HepG2 (cell line): ENCODE measurements around the gene HDAC5. TPM values are rescaled to one million over a fixed set of nuclear protein-coding genes. Genes with fewer than 3 reads are reported as not detected.

Source experiments
- AKAP8 ChIP-seq: sonication (generic); formaldehyde crosslinking; IDR thresholded peaks from 2 replicates; pipeline ENCODE4 v1.5.1; 2020; ENCODE audit warnings: mild to moderate bottlenecking, missing genetic modification reagents
- ATF2 ChIP-seq: sonication (generic); formaldehyde crosslinking; IDR thresholded peaks from 2 replicates; pipeline ENCODE4 v1.4.0; 2020; ENCODE audit warnings: missing genetic modification reagents
- ATF7-NPFF ChIP-seq: sonication (generic); formaldehyde crosslinking; IDR thresholded peaks from 2 replicates; pipeline ENCODE4 v1.8.1; 2023; ENCODE audit warnings: mild to moderate bottlenecking, low read depth, missing genetic modification reagents, moderate library complexity
- HMGXB3 ChIP-seq: sonication (generic); formaldehyde crosslinking; IDR thresholded peaks from 2 replicates; pipeline ENCODE4 v1.4.0; 2020; ENCODE audit warnings: missing genetic modification reagents, borderline replicate concordance
- KDM4B ChIP-seq: sonication (generic); formaldehyde crosslinking; IDR thresholded peaks from 2 replicates; pipeline ENCODE4 v1.4.0; 2020; ENCODE audit warnings: missing genetic modification reagents
- NR3C1 ChIP-seq: sonication (generic); formaldehyde crosslinking; IDR thresholded peaks from 2 replicates; pipeline ENCODE4 v1.4.0; 2020; ENCODE audit warnings: missing genetic modification reagents
- PAWR ChIP-seq: sonication (generic); formaldehyde crosslinking; IDR thresholded peaks from 2 replicates; pipeline ENCODE4 v1.4.0; 2020; ENCODE audit warnings: missing genetic modification reagents, mild to moderate bottlenecking, borderline replicate concordance
- PCBP1 ChIP-seq: fragments of 200-400 bp; formaldehyde crosslinking; IDR thresholded peaks from 2 replicates; pipeline ENCODE4 v1.6.1; 2017; ENCODE audit warnings: mild to moderate bottlenecking, low read depth, low read length, borderline replicate concordance
- SMYD3 ChIP-seq: sonication (generic); formaldehyde crosslinking; IDR thresholded peaks from 2 replicates; pipeline ENCODE4 v1.8.1; 2023; ENCODE audit warnings: mild to moderate bottlenecking, missing genetic modification reagents
- SSRP1 ChIP-seq: IDR thresholded peaks from 2 replicates; pipeline ENCODE4 v1.6.1; 2016; ENCODE audit warnings: control low read depth
- ZNF10 ChIP-seq: sonication (generic); formaldehyde crosslinking; IDR thresholded peaks from 2 replicates; pipeline ENCODE4 v1.4.0; 2020; ENCODE audit warnings: mild to moderate bottlenecking, low read depth, missing genetic modification reagents, borderline replicate concordance
- ZNF274 ChIP-seq: sonication (generic); formaldehyde crosslinking; IDR thresholded peaks from 2 replicates; pipeline ENCODE4 v1.5.1; 2020; ENCODE audit warnings: mild to moderate bottlenecking, missing genetic modification reagents
- ZNF331 ChIP-seq: sonication (generic); formaldehyde crosslinking; IDR thresholded peaks from 2 replicates; pipeline ENCODE4 v1.4.0; 2020; ENCODE audit warnings: missing genetic modification reagents
- ZNF383 ChIP-seq: sonication (generic); formaldehyde crosslinking; IDR thresholded peaks from 2 replicates; pipeline ENCODE4 v1.4.0; 2020; ENCODE audit warnings: missing genetic modification reagents, mild to moderate bottlenecking, borderline replicate concordance
- ZNF432 ChIP-seq: sonication (generic); formaldehyde crosslinking; IDR thresholded peaks from 2 replicates; pipeline ENCODE4 v1.5.0; 2020; ENCODE audit warnings: missing genetic modification reagents, mild to moderate bottlenecking, borderline replicate concordance
- ZNF558 ChIP-seq: sonication (generic); formaldehyde crosslinking; IDR thresholded peaks from 2 replicates; pipeline ENCODE4 v1.9.0; 2022; ENCODE audit warnings: mild to moderate bottlenecking, missing genetic modification reagents, borderline replicate concordance
- ZNF678 ChIP-seq: sonication (generic); formaldehyde crosslinking; IDR thresholded peaks from 2 replicates; pipeline ENCODE4 v1.4.0; 2020; ENCODE audit warnings: mild to moderate bottlenecking, missing genetic modification reagents
- polyA plus RNA-seq, 8 experiments: library from polyadenylated mRNA; depleted of rRNA in 3 of 8; stranded (reverse) in 7 of 8; unstranded in 1 of 8; fragments of >200 nt; fragmentation: Illumina TruSeq in 4 of 8; extraction: Trizol in 4 of 8; gene quantifications; 2 replicates each; pipeline versions ENCODE4 v1.2.1 to v1.2.3, GENCODE V29; 2011 to 2016; ENCODE audit warnings: low read depth in 4 of 8, missing spikeins in 1 of 8, mixed read lengths in 1 of 8; ENCODE audit not compliant: insufficient read depth in 1 of 8
- total RNA-seq, 5 experiments: library from RNA; depleted of rRNA; stranded (reverse); fragments of >200 nt; fragmentation: Illumina TruSeq; extraction: Trizol; gene quantifications; 2 replicates each; pipeline ENCODE4 v1.2.3, GENCODE V29; 2016; ENCODE audit warnings: low read depth in 1 of 5
- TF ChIP-seq, protein P1 (sequence below), 2 experiments: fragments of 450-650 bp in 1 of 2; sonication (generic) in 1 of 2; formaldehyde crosslinking; IDR thresholded peaks; 2 replicates each; pipeline versions ENCODE4 v1.5.0 to v1.8.0; 2020 to 2022; ENCODE audit warnings: mild to moderate bottlenecking in 1 of 2, missing genetic modification reagents in 1 of 2
- TF ChIP-seq, protein P2 (sequence below): sonication (generic); formaldehyde crosslinking; IDR thresholded peaks from 2 replicates; pipeline ENCODE4 v1.8.0; 2022; ENCODE audit warnings: missing genetic modification reagents, mild to moderate bottlenecking, inconsistent platforms, borderline replicate concordance
- TF ChIP-seq, protein P3 (sequence below): sonication (generic); formaldehyde crosslinking; IDR thresholded peaks from 2 replicates; pipeline ENCODE4 v1.8.0; 2022; ENCODE audit warnings: mild to moderate bottlenecking, missing genetic modification reagents, moderate library complexity

Gene HDAC5
- total and polyA plus RNA-seq, 2 of the 13 experiments (the other 11 are each of a cell fraction or from before 2014, with no cell fraction given): 46.4 to 85.4 TPM

- TF ChIP-seq ZNF558 (CRISPR knock-in tag) (no peak; the same call in 1 of the 2 replicates), SSRP1 (peak; percentile 30; the same call in 1 of the 2 replicates), PAWR (no peak), NR3C1 (CRISPR knock-in tag) (no peak), KDM4B (CRISPR knock-in tag) (no peak; the same call in none of the 2 replicates), ZNF10 (CRISPR knock-in tag) (0 out of 2 replicates have a peak, but pooled peaks have one; percentile 68), ATF7-NPFF (peak; percentile 97), SMYD3 (CRISPR knock-in tag) (peak; percentile 80), HMGXB3 (peak; percentile 91), ZNF678 (CRISPR knock-in tag) (peak; percentile 93; the same call in 1 of the 2 replicates), ATF2 (peak; percentile 96), ZNF274 (peak; percentile 93), ZNF383 (no peak), ZNF432 (CRISPR knock-in tag) (no peak), PCBP1 (peak; percentile 72; the same call in 1 of the 2 replicates), AKAP8 (CRISPR knock-in tag) (peak; percentile 94), ZNF331 (CRISPR knock-in tag) (peak; percentile 95)
- TF ChIP-seq, protein P1, sequence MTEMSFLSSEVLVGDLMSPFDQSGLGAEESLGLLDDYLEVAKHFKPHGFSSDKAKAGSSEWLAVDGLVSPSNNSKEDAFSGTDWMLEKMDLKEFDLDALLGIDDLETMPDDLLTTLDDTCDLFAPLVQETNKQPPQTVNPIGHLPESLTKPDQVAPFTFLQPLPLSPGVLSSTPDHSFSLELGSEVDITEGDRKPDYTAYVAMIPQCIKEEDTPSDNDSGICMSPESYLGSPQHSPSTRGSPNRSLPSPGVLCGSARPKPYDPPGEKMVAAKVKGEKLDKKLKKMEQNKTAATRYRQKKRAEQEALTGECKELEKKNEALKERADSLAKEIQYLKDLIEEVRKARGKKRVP (CRISPR knock-in tag; IDR thresholded peaks at IDR 0.05): peak in 1 of 2 experiments; percentile 89; a peak in 2 of 4 replicates
- TF ChIP-seq, protein P2, sequence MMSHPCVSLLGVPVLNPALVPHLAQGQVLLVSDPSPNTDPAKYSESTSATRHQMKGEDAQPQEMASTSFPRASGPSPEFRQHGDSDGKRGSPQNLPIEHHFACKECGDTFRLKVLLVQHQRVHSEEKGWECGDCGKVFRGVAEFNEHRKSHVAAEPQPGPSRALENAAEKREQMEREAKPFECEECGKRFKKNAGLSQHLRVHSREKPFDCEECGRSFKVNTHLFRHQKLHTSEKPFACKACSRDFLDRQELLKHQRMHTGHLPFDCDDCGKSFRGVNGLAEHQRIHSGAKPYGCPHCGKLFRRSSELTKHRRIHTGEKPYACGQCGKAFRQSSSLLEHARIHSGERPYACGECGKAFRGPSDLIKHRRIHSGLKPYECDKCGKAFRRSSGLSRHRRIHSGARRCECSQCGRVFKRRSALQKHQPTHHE (CRISPR knock-in tag): peak; percentile 59; the same call in 1 of the 2 replicates
- TF ChIP-seq, protein P3, sequence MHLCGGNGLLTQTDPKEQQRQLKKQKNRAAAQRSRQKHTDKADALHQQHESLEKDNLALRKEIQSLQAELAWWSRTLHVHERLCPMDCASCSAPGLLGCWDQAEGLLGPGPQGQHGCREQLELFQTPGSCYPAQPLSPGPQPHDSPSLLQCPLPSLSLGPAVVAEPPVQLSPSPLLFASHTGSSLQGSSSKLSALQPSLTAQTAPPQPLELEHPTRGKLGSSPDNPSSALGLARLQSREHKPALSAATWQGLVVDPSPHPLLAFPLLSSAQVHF: peak; percentile 70; the same call in 1 of the 2 replicates
Observed at GRCh38 chr17:44070455-44071197, 52.8 kb downstream of the HDAC5 start, which contains the start of gene G6PC3 (continued).
